Activated T-helper 1 cell treated with anti-CD3 and anti-CD28 coated beads, Interleukin-12 subunit alpha, Interleukin-12 subunit beta, Interleukin-2, Interleukin-4 antibody, amounts not matched to agents 30 ng/mL and 10 ng/mL and 1 ng/mL, durations not matched to agents 14 hours and 24 hours and 36 hours (primary cell): ENCODE results near the gene MYL3. TPM values are rescaled to one million over a fixed set of nuclear protein-coding genes. Genes with fewer than 3 reads are reported as not detected.

Experiments
- DNase-seq: peaks from one replicate; pipeline ENCODE4 v3.0.0; 2021; ENCODE audit warnings: low spot score
- H3K27ac Mint-ChIP-seq: one replicate; pipeline ENCODE4 v1.8.0; 2021; ENCODE audit warnings: mild to moderate bottlenecking, mixed read lengths
- H3K27me3 Mint-ChIP-seq: one replicate; pipeline ENCODE4 v1.8.0; 2022; ENCODE audit warnings: mild to moderate bottlenecking, moderate library complexity, mixed read lengths; ENCODE audit not compliant: insufficient read depth
- H3K36me3 Mint-ChIP-seq: one replicate; pipeline ENCODE4 v1.8.0; 2021; ENCODE audit warnings: low read depth, mixed read lengths
- H3K4me1 Mint-ChIP-seq: one replicate; pipeline ENCODE4 v1.8.0; 2021; ENCODE audit warnings: low read depth, mixed read lengths
- H3K4me3 Mint-ChIP-seq: one replicate; pipeline ENCODE4 v1.8.0; 2021; ENCODE audit warnings: mild to moderate bottlenecking, moderate library complexity, mixed read lengths
- H3K9me3 Mint-ChIP-seq: one replicate; pipeline ENCODE4 v1.8.0; 2021; ENCODE audit warnings: mixed read lengths
- intact Hi-C: fragments of 100-400 bp; cut with micrococcal nuclease; formaldehyde crosslinking; loops from one replicate; pipeline ENCODE4 v1.15.1; 2024
- total RNA-seq: library from RNA; stranded (reverse); gene quantifications from 2 replicates; pipeline ENCODE4 v1.2.3, GENCODE V29; 2022

MYL3 gene
- total RNA-seq, 1 donor from 2014 or later, result not detected

GRCh38 chr3:46864061-46864881 lies 1.0 kb upstream of the MYL3 start:
- no peak for DNase-seq
- H3K4me3 Mint-ChIP-seq, result no peak overlapping the region
- H3K4me1 Mint-ChIP-seq, result no peaks in the 10 kb centered on the region
- intact Hi-C loops, result no loop called here
- H3K27ac Mint-ChIP-seq, result no peak overlapping the region
- H3K36me3 Mint-ChIP-seq, result no peaks in the 10 kb centered on the region
- H3K9me3 Mint-ChIP-seq, result no peaks in the 10 kb centered on the region
- H3K27me3 Mint-ChIP-seq, result peaks cover 7% of the 10 kb centered on the region

GRCh38 chr3:46862369-46863025 lies 747 bp downstream of the MYL3 start:
- no peaks in the 10 kb centered on the region for H3K9me3 Mint-ChIP-seq
- peaks cover 6% of the 10 kb centered on the region for H3K27me3 Mint-ChIP-seq
- H3K4me1 Mint-ChIP-seq, result no peaks in the 10 kb centered on the region
- no peak overlapping the region for H3K4me3 Mint-ChIP-seq
- DNase-seq, result no peak
- intact Hi-C loops, result no loop called here
- H3K36me3 Mint-ChIP-seq, result no peaks in the 10 kb centered on the region
- no peak overlapping the region for H3K27ac Mint-ChIP-seq

GRCh38 chr3:46861605-46862368 lies 1.5 kb downstream of the MYL3 start:
- no peak overlapping the region for H3K4me3 Mint-ChIP-seq

GRCh38 chr3:46860810-46861604 lies 2.2 kb downstream of the MYL3 start:
- Mint-ChIP-seq H3K27ac (no peak overlapping the region), H3K4me1 (no peaks in the 10 kb centered on the region), H3K36me3 (no peaks in the 10 kb centered on the region), H3K9me3 (no peaks in the 10 kb centered on the region), H3K4me3 (no peak overlapping the region), H3K27me3 (peaks cover 9% of the 10 kb centered on the region)
- no peak for DNase-seq
- intact Hi-C loops, result no loop called here

More at GRCh38 chr3:46861605-46862368, 1.5 kb downstream of the MYL3 start:
- no peak for DNase-seq
- H3K9me3 Mint-ChIP-seq, result no peaks in the 10 kb centered on the region
- intact Hi-C loops, result no loop called here
- H3K36me3 Mint-ChIP-seq, result no peaks in the 10 kb centered on the region
- H3K27me3 Mint-ChIP-seq, result peaks cover 6% of the 10 kb centered on the region
- H3K27ac Mint-ChIP-seq, result no peak overlapping the region
- H3K4me1 Mint-ChIP-seq, result no peaks in the 10 kb centered on the region

- Mint-ChIP-seq H3K4me3 (no peak overlapping the region), H3K36me3 (no peaks in the 10 kb centered on the region), H3K27ac (no peak overlapping the region), H3K27me3 (peaks cover 13% of the 10 kb centered on the region), H3K4me1 (no peaks in the 10 kb centered on the region), H3K9me3 (no peaks in the 10 kb centered on the region)
- intact Hi-C loops, result no loop called here
- DNase-seq, result no peak
Observed at GRCh38 chr3:46860017-46860809, 3.0 kb downstream of the MYL3 start.

DNA sequence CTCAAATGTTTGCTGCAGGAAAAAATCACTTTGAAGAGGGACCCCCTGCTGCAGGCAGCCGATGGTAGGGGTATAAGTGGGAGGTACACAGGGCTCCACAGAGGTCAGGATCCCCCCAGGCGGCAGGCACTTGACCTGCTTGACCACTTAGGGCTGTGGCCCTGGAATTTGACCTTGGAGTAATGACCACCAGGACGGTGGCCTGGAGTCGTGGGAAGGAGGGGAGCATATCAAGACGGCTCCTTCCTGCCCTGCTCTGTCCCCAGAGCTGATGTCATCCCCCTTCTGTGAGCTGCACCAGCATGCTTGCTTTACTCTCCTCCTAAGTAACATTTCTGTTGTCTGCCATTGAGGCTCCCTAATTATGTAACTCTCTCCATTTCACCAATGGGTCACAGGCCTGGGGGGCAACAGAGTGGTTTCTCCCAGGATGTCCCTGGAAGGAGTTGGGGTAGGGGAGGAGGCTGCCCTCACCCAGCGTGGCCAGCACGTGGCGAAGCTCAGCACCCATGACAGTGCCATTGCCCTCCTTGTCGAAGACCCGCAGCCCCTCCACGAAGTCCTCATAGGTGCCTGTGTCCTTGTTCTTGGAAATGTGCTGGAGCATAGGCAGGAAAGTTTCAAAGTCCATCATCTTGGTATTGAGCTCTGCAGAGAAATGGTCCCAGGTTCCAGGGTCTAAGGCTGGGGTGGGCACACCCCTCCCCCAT lies 4.1 kb downstream of the MYL3 start:
- no peak overlapping the region for H3K4me3 Mint-ChIP-seq
- intact Hi-C loops, result no loop called here
- no peak for DNase-seq
- H3K4me1 Mint-ChIP-seq, result no peaks in the 10 kb centered on the region
- no peak overlapping the region for H3K27ac Mint-ChIP-seq
- H3K36me3 Mint-ChIP-seq, result no peaks in the 10 kb centered on the region
- no peaks in the 10 kb centered on the region for H3K9me3 Mint-ChIP-seq
- H3K27me3 Mint-ChIP-seq, result peaks cover 13% of the 10 kb centered on the region

DNA sequence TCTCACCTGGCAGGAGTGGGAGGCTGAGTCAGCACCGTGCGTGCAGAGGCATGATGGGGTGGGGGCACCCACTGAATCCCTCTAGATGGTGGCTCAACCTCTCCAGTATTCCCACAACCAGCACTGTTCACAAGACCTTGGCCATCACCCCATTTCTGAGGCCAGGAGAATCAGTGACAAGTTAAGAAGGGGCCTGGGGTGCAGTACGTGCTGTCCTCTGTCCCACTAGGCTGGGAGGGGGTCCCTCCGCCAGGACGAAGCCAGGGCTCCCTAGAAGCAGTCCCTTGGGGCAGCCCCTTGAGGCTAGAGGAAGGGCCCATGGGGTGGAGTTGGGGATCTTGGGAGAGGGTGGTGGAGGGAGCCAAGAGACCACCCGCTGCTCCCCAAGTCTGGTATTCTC lies 4.8 kb downstream of the MYL3 start:
- Mint-ChIP-seq H3K4me1 (no peaks in the 10 kb centered on the region), H3K36me3 (no peaks in the 10 kb centered on the region), H3K27me3 (peaks cover 13% of the 10 kb centered on the region), H3K27ac (no peak overlapping the region), H3K9me3 (no peaks in the 10 kb centered on the region), H3K4me3 (no peak overlapping the region)
- intact Hi-C loops, result no loop called here
- DNase-seq, result no peak

GRCh38 chr3:46857485-46858341 lies 5.5 kb downstream of the MYL3 start:
- Mint-ChIP-seq H3K4me1 (no peaks in the 10 kb centered on the region), H3K9me3 (no peaks in the 10 kb centered on the region), H3K36me3 (no peaks in the 10 kb centered on the region), H3K27me3 (peaks cover 13% of the 10 kb centered on the region), H3K27ac (no peak overlapping the region), H3K4me3 (no peak overlapping the region)
- no peak for DNase-seq
- intact Hi-C loops, result no loop called here

DNA sequence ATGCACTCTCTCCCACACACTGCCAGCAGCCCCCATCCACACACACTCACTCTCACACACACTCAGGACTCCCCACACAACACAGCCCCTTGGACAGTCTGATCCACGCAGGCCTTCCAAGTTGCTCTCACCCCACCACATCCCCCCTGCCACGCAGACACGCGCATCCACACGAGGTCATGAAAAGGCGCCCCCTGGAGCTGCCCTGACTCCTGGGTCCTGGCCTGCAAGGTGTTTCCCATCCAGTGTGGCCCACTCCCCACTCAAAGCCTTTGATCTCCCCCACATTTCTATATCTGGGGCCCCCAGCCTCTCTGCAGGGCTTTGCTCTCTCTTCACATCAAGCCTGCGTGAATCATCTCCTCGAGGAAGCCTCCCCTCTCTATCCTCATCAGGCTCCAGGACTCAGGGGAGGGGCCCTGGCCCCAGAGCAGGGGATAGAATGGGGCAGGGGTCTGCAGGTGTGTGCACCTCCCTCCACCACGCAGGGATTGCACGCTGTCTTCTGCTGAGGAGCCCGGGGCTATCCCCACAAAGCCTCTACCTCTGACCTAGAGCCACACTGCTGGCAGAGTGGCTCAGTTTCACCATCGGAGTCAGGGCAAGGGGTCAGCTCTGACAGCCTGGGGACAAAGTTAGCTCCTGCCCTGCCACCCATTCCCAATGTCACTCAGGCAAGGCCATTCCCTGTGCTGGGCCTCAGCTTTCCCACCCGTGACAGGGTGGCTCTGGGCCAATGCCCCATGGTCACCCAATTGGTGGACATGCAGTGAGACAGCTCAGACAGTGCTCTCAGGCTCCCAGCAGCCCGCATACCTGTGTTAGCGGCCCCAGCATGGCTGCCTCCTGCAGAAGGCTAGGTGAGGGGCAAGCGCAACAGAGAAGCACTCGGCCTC lies 6.4 kb downstream of the MYL3 start:
- DNase-seq, result no peak
- Mint-ChIP-seq H3K4me3 (no peak overlapping the region), H3K36me3 (no peaks in the 10 kb centered on the region), H3K27ac (no peak overlapping the region), H3K9me3 (no peaks in the 10 kb centered on the region), H3K27me3 (peaks cover 13% of the 10 kb centered on the region), H3K4me1 (no peaks in the 10 kb centered on the region)
- intact Hi-C loops, result no loop called here

DNA sequence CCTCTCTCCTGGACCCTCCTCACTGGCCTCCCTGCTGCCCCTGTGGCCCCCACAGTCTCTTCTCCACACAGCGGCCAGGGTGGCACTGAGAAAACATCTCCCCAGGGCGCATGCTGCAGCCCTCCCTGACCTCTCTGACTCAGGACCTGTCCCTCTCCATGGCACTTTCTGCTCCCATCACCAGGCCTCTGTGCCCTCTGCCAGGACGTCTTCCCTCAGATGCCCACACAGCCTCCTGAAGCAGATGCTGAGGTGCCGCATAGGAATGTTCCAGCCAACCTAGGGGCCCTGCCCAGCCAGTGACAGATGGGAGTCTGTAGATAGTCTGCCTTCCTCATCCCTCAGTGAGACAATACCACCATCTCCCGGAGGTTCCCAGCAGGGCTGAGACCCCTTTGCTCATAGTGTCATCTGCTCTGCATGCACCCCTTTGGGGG lies 8.7 kb downstream of the MYL3 start:
- Mint-ChIP-seq H3K27ac (no peak overlapping the region), H3K27me3 (peaks cover 12% of the 10 kb centered on the region), H3K4me1 (no peaks in the 10 kb centered on the region), H3K9me3 (no peaks in the 10 kb centered on the region), H3K36me3 (no peaks in the 10 kb centered on the region), H3K4me3 (no peak overlapping the region)
- intact Hi-C loops, result no loop called here
- no peak for DNase-seq
